Vagina (tissue), 2 donors: Measurements from ENCODE around the gene VAV3.

Experiments
- CTCF ChIP-seq, 3 experiments: fragments of 450-650 bp in 2 of 3; fragments of 200-600 bp in 1 of 3; sonication (generic) in 1 of 3; IDR thresholded peaks; one replicate each; pipeline ENCODE4 v1.5.1; 2017 to 2019; ENCODE audit warnings: antibody characterized with exemption in 3 of 3, mild to moderate bottlenecking in 2 of 3, moderate library complexity in 2 of 3
- POLR2A ChIP-seq, 2 donors: fragments of 450-650 bp; IDR thresholded peaks; one replicate each; pipeline ENCODE4 v1.6.1; 2017; ENCODE audit warnings: antibody characterized with exemption in 2 of 2, mild to moderate bottlenecking in 2 of 2, moderate library complexity in 2 of 2

GRCh38 chr1:107810291-107810951 lies 154.6 kb downstream of the VAV3 start:
- TF ChIP-seq CTCF (IDR thresholded peaks at IDR 0.05) (no peak), POLR2A (IDR thresholded peaks at IDR 0.05) (no peak)
